ENCODE measurements around the gene IGFBP2.

IGFBP2 gene

DNA sequence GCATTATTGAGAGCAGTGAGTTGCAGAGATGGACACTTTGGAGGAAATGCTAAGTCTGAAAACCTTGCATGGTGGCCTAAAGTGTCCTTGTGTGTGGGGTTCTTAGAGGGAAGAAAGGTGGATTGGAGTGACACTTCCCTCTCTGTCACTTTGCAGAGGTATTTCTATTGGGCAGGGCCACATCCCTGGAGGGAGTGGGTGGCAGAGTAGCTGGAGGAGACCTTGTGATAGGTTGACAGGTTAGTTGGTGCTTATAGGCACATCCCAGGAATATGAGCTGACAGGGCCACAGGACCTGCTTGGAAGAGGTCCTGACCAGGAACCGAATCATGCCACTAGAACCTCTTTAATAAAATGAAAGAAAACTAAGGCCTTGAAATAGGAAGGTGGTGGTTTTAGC is 63.1 kb downstream of the IGFBP2 start:
- H3K27me3 ChIP-seq (ENCODE audit: control insufficient read depth, insufficient read depth, low read length) = peaks cover 64% of the 10 kb centered on the region
- H3K9me3 ChIP-seq (ENCODE audit: control insufficient read depth, low read length) = no peaks in the 10 kb centered on the region
- peaks cover 26% of the 10 kb centered on the region for H3K4me1 ChIP-seq (ENCODE audit: control insufficient read depth, insufficient read depth, low read length)
- H3K9ac ChIP-seq (ENCODE audit: low read length) = no peak overlapping the region
- H3K36me3 ChIP-seq (ENCODE audit: control insufficient read depth, insufficient read depth, low read length) = no peaks in the 10 kb centered on the region
- no peak overlapping the region for H3K4me3 ChIP-seq (ENCODE audit: low read length)

DNA sequence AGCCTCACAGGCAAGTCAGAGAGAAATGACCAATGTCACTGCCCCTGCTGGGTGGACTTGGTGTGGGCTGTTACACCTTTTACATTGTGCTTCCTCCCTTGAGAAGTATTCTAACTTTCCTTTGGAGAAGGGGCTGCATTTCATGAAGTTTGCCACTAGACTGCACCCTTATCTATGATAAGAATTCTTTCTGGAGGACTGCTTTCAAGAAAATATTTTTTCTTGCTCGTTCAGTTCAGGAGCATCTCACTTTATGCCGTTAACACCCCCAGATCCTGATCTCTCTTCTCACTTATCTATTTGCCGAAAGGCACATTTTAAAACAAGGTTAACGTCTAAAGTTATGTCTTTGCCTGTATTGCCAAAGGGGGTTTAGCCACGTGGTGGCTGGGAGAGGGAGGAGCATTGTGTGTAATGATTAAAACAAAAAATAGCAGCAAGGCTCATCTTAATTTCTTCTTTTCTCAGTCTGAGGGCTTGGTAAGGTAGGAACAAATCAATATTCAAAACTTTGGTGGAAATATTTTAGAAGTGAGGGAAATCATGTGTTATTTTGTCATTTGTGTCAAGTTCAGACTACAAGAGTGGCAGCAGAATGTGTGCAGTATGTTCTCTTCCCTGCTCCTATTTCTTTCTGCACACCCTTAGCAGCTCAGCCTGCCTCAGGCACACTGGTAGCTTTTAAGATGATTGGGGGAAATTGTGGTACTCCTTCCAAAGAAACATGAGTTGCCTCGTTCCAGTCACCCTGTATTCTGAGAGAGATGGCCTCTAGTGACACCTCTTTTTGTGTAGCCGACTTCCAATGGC is 63.7 kb downstream of the IGFBP2 start:
- Histone ChIP-seq H3K4me3 (ENCODE audit: low read length) (no peak overlapping the region), H3K9ac (ENCODE audit: low read length) (no peak overlapping the region), H3K27me3 (ENCODE audit: control insufficient read depth, insufficient read depth, low read length) (peaks cover 60% of the 10 kb centered on the region), H3K36me3 (ENCODE audit: control insufficient read depth, insufficient read depth, low read length) (no peaks in the 10 kb centered on the region), H3K4me1 (ENCODE audit: control insufficient read depth, insufficient read depth, low read length) (peaks cover 22% of the 10 kb centered on the region), H3K9me3 (ENCODE audit: control insufficient read depth, low read length) (no peaks in the 10 kb centered on the region)

DNA sequence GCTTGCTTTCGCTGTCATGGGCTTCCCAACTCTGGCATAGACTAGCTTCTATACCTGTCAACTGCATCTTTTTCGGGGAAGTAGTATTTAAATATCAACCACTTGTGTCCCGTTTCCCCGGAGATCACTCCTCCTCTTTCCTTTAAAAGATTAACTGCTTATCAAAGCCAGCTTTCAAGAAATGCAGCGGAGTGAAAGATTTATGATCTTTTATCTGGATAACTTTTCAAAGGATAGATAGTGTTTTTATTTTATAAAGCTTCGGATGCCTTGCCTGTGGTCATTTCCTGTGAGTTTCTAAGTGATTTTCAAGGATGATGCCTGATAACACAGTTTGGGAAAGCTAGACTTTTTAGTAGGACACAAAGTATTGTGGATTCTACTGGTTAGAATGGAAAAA is 65.1 kb downstream of the IGFBP2 start:
- no peak overlapping the region for H3K9ac ChIP-seq (ENCODE audit: low read length)
- H3K36me3 ChIP-seq (ENCODE audit: control insufficient read depth, insufficient read depth, low read length) = no peaks in the 10 kb centered on the region
- peaks cover 12% of the 10 kb centered on the region for H3K4me1 ChIP-seq (ENCODE audit: control insufficient read depth, insufficient read depth, low read length)
- H3K27me3 ChIP-seq (ENCODE audit: control insufficient read depth, insufficient read depth, low read length) = peaks cover 48% of the 10 kb centered on the region
- no peaks in the 10 kb centered on the region for H3K9me3 ChIP-seq (ENCODE audit: control insufficient read depth, low read length)
- no peak overlapping the region for H3K4me3 ChIP-seq (ENCODE audit: low read length)

DNA sequence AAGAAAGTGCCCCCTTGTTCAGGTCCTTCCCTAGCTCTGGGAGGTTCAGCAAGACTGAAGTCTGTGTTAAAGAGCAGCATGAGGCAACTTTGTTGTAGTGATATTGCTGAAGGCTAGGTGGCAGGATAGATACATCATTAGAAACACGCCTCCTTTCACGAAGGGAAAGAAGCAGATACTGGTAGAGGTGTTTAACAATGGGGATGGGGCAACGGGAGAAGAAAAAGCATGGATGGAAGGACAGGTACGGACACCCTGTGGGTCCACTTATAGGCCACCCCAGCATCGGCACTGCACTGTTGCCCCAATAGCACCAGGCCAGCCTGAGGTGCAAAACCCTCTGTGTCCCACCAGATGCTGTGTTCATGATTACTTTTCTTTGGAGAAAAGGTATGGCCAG is 65.7 kb downstream of the IGFBP2 start:
- Histone ChIP-seq H3K4me1 (ENCODE audit: control insufficient read depth, insufficient read depth, low read length) (peaks cover 8% of the 10 kb centered on the region), H3K27me3 (ENCODE audit: control insufficient read depth, insufficient read depth, low read length) (peaks cover 42% of the 10 kb centered on the region), H3K4me3 (ENCODE audit: low read length) (no peak overlapping the region)

DNA sequence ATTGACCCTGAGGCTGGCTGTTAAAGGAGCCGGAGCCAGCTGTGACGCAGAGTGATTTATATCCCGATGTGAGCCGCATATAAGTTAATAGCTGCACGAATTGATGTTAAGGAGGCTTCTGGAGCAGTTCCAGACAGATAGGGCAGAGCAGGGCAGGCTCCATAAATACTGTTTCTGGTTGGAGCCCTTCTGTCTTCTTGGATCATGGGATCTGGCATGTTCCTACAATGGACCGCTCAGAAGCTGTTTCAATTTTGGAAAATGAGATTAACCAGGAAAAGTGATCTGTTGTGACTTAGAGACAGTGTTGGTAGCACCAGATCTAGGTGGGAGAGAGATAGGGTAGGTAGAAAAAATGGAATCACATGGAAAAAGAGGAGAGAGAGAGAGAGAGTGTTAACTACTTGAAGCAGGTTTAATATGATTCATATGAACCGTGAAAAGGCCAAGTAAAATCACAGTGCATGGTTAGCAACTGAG is 66.9 kb downstream of the IGFBP2 start:
- no peak overlapping the region for H3K9ac ChIP-seq (ENCODE audit: low read length)
- H3K4me1 ChIP-seq (ENCODE audit: control insufficient read depth, insufficient read depth, low read length) = no peaks in the 10 kb centered on the region
- H3K36me3 ChIP-seq (ENCODE audit: control insufficient read depth, insufficient read depth, low read length) = no peaks in the 10 kb centered on the region
- H3K27me3 ChIP-seq (ENCODE audit: control insufficient read depth, insufficient read depth, low read length) = peaks cover 29% of the 10 kb centered on the region
- H3K9me3 ChIP-seq (ENCODE audit: control insufficient read depth, low read length) = no peaks in the 10 kb centered on the region
- H3K4me3 ChIP-seq (ENCODE audit: low read length) = no peak overlapping the region

More for the DNA sequence above, 65.7 kb downstream of the IGFBP2 start:
- Histone ChIP-seq H3K9ac (ENCODE audit: low read length) (no peak overlapping the region), H3K36me3 (ENCODE audit: control insufficient read depth, insufficient read depth, low read length) (no peaks in the 10 kb centered on the region), H3K9me3 (ENCODE audit: control insufficient read depth, low read length) (no peaks in the 10 kb centered on the region)

DNA sequence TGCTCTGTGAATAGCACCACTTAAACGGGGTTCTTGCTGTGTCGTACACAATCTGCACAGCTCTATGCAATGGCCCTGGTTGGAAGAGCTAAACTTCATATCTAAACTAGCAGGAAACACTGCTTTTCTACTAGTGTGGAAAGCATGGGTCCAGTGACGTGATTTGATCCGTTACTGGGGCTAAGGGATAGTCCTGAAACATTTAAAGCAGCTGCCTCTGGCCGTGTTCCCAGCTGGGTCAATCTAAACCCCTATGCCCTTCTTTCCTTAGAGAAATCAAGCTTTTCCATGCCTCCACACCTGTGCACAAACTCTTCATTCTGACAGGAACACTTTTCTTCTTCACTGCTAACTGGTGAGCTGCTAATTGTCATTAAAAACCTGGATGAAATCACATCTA is 67.6 kb downstream of the IGFBP2 start:
- H3K4me3 ChIP-seq (ENCODE audit: low read length) = no peak overlapping the region
- peaks cover 23% of the 10 kb centered on the region for H3K27me3 ChIP-seq (ENCODE audit: control insufficient read depth, insufficient read depth, low read length)
- H3K36me3 ChIP-seq (ENCODE audit: control insufficient read depth, insufficient read depth, low read length) = no peaks in the 10 kb centered on the region
- no peaks in the 10 kb centered on the region for H3K4me1 ChIP-seq (ENCODE audit: control insufficient read depth, insufficient read depth, low read length)
- H3K9me3 ChIP-seq (ENCODE audit: control insufficient read depth, low read length) = no peaks in the 10 kb centered on the region
- no peak overlapping the region for H3K9ac ChIP-seq (ENCODE audit: low read length)

DNA sequence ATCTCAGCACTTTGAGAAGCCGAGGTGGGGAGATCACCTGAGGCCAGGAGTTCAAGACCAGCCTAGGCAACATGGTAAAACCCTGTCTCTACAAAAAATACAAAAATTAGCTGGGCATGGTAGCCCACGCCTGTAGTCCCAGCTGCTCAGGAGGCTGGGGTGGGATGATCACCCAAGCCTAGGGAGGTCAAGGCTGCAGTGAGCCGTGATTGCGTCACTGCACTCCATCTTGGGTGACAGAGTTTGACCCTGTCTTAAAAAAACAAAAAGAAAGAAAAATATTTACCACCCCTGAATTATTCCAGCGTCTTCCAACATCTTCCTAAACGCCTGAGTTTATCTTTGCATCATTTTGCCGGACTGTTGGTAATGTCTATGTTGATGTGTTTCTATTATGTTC is 68.3 kb downstream of the IGFBP2 start:
- H3K4me1 ChIP-seq (ENCODE audit: control insufficient read depth, insufficient read depth, low read length) = no peaks in the 10 kb centered on the region
- H3K9me3 ChIP-seq (ENCODE audit: control insufficient read depth, low read length) = no peaks in the 10 kb centered on the region
- peaks cover 16% of the 10 kb centered on the region for H3K27me3 ChIP-seq (ENCODE audit: control insufficient read depth, insufficient read depth, low read length)
- no peak overlapping the region for H3K9ac ChIP-seq (ENCODE audit: low read length)
- no peaks in the 10 kb centered on the region for H3K36me3 ChIP-seq (ENCODE audit: control insufficient read depth, insufficient read depth, low read length)
- no peak overlapping the region for H3K4me3 ChIP-seq (ENCODE audit: low read length)

DNA sequence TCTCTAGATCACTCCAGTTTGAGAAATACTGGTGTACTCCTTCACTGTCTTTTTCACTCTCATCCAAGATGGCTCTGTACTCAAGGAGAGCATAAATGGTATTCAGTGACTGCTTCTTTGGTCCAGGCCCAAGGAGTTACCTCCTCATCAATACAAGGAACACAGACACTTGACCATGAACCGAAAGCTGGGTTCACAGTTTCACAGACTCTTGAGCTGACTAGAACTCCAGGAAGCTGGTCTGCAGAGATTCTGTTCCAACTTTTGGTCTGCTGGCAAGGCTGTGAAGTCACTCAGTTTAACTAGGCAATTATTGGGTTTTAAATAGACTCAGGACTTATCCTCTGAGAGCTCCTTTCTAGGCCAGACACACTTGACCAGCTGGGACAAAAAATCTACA is 69.5 kb downstream of the IGFBP2 start:
- H3K27me3 ChIP-seq (ENCODE audit: control insufficient read depth, insufficient read depth, low read length) = peaks cover 6% of the 10 kb centered on the region
- no peaks in the 10 kb centered on the region for H3K4me1 ChIP-seq (ENCODE audit: control insufficient read depth, insufficient read depth, low read length)

DNA sequence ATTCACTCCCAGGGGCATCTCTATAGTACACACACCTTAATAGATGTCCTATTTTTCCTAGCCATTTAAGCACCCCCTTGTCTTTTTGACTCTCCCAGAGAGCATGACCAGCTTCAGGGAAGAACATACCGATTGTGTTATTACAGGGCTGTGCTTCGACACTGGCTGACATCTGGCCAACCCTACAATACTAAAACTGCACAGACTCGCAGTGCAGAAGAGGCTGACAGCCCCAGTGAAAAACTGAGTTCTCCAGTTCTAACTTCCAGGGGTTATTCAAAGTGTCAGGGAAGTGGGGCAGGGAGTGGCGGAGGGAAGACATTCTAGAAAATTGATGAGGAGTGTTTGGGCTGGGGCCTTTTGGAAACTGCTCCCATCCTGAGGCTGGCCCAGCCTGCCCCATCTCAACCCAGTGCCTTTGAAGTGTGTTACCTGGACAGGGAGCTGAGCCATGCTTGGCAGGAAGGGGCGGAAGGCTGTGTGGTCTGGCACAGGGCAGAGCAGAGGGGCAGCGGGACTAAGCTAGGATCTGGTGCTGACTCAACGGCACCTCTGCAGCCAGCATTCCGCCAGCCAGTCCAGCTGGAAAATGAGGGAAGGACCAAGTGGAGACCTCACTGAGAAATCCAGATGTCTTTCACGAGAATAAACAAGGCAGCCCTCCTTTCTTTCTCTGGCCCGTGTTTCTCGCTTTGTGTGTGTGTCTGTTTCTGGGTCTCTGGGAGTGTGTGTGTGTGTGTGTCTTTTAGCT is 77.5 kb downstream of the IGFBP2 start:
- no peaks in the 10 kb centered on the region for H3K4me1 ChIP-seq (ENCODE audit: control insufficient read depth, insufficient read depth, low read length)
- no peaks in the 10 kb centered on the region for H3K9me3 ChIP-seq (ENCODE audit: control insufficient read depth, low read length)
- no peak overlapping the region for H3K9ac ChIP-seq (ENCODE audit: low read length)
- no peak overlapping the region for H3K4me3 ChIP-seq (ENCODE audit: low read length)
- H3K27me3 ChIP-seq (ENCODE audit: control insufficient read depth, insufficient read depth, low read length) = peaks cover 2% of the 10 kb centered on the region
- no peaks in the 10 kb centered on the region for H3K36me3 ChIP-seq (ENCODE audit: control insufficient read depth, insufficient read depth, low read length)

More for the DNA sequence above, 69.5 kb downstream of the IGFBP2 start:
- H3K4me3 ChIP-seq (ENCODE audit: low read length) = no peak overlapping the region
- no peaks in the 10 kb centered on the region for H3K36me3 ChIP-seq (ENCODE audit: control insufficient read depth, insufficient read depth, low read length)
- H3K9ac ChIP-seq (ENCODE audit: low read length) = no peak overlapping the region
- no peaks in the 10 kb centered on the region for H3K9me3 ChIP-seq (ENCODE audit: control insufficient read depth, low read length)

DNA sequence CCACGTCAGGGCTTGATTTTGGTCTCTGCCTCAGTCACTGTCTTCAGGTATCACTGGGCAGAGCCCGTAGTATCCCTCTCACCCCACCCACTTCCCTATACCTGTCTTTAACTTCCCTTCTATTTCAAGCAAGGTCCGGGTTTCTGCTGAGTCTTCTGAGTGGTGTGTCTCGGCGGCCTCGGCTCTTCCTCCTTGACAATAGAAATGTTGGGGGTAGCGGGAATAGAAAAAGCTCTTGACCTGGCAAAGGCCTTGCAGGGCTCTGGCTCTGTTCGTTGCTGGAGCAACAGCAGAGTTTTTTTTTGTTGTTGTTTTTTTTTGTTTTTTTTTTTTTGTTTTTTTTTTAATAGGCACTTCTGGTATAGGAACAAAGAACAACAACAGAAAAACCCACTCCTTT is 78.1 kb downstream of the IGFBP2 start:
- H3K4me3 ChIP-seq (ENCODE audit: low read length) = no peak overlapping the region
- H3K9ac ChIP-seq (ENCODE audit: low read length) = no peak overlapping the region
- H3K4me1 ChIP-seq (ENCODE audit: control insufficient read depth, insufficient read depth, low read length) = no peaks in the 10 kb centered on the region
- H3K9me3 ChIP-seq (ENCODE audit: control insufficient read depth, low read length) = no peaks in the 10 kb centered on the region
- peaks cover 2% of the 10 kb centered on the region for H3K27me3 ChIP-seq (ENCODE audit: control insufficient read depth, insufficient read depth, low read length)
- no peaks in the 10 kb centered on the region for H3K36me3 ChIP-seq (ENCODE audit: control insufficient read depth, insufficient read depth, low read length)

DNA sequence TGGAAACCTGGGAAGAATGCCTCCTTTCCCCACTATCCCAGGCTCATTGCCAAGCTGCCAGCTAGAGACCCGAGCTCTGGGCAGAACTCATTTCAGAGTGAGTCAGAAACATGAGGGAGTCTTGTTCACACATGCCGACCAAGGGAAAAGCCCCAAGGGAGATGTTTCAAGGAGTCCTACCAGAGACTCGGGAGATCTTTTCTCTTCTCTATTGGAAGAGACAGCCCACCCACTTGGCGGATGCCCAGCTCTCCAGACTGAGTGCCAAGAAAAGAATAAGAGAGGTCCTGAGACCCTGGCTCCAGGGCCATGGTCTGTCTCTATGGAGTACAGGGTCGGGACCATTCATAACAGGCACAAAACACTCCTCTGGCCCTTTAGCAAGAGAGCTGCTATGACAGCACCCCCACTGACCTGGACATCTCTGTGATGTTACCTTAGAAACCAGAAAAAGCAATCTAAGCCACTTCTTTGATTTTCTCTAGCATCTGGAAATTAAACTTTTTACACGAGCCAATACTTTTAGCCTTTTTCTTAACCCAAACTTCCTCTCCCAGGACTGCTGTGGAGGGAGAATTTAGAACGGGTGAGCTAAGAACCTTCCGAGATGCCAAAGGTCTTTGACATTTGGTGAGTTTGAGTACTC is 80.6 kb downstream of the IGFBP2 start:
- H3K4me3 ChIP-seq (ENCODE audit: low read length) = no peak overlapping the region
- H3K36me3 ChIP-seq (ENCODE audit: control insufficient read depth, insufficient read depth, low read length) = no peaks in the 10 kb centered on the region
- H3K9ac ChIP-seq (ENCODE audit: low read length) = no peak overlapping the region
- no peaks in the 10 kb centered on the region for H3K4me1 ChIP-seq (ENCODE audit: control insufficient read depth, insufficient read depth, low read length)
- H3K27me3 ChIP-seq (ENCODE audit: control insufficient read depth, insufficient read depth, low read length) = peaks cover 2% of the 10 kb centered on the region
- H3K9me3 ChIP-seq (ENCODE audit: control insufficient read depth, low read length) = no peaks in the 10 kb centered on the region

Measured in mucosa of stomach (tissue), 1 donor.